ENCODE data around the gene HMGXB3.

DNA sequence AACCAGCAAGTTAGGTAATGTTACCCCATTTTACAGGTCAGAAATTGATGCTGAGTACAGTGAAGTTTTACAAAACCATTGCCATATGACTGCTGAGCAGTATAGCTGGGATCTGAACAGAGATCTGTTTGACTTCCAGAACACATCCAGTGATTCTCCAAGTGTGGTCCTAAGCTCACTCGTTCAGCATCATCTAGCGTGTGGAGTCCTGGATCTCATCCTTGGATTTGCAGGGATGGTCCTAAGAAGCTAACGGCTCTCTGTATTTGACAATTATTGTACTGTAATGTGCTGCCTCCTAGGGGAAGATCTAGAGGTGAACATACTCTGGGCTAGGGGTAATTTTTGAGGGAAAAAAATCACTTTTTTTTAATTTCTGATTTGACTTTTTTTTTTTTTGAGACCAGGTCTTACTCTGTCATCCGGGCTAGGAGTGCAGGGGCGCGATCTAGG lies 38.6 kb upstream of the HMGXB3 start:
- TF ChIP-seq, protein P1, sequence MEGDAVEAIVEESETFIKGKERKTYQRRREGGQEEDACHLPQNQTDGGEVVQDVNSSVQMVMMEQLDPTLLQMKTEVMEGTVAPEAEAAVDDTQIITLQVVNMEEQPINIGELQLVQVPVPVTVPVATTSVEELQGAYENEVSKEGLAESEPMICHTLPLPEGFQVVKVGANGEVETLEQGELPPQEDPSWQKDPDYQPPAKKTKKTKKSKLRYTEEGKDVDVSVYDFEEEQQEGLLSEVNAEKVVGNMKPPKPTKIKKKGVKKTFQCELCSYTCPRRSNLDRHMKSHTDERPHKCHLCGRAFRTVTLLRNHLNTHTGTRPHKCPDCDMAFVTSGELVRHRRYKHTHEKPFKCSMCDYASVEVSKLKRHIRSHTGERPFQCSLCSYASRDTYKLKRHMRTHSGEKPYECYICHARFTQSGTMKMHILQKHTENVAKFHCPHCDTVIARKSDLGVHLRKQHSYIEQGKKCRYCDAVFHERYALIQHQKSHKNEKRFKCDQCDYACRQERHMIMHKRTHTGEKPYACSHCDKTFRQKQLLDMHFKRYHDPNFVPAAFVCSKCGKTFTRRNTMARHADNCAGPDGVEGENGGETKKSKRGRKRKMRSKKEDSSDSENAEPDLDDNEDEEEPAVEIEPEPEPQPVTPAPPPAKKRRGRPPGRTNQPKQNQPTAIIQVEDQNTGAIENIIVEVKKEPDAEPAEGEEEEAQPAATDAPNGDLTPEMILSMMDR (IDR thresholded peaks at IDR 0.05) = peak in 11 of 12 donors; percentile 27 to 56 (median 40)
- TF ChIP-seq POLR2A (IDR thresholded peaks at IDR 0.05) = no peak

Data from heart left ventricle (tissue), 13 donors.